Testis (tissue), 3 donors: ENCODE results near the gene POU3F1. TPM values are rescaled to one million over a fixed set of nuclear protein-coding genes. Genes with fewer than 3 reads are reported as not detected.
A peak's percentile ranks its signal among the peaks of the same experiment; 100 is the strongest.

ENCODE experiments used
- DNase-seq: peaks from one replicate; pipeline ENCODE4 v3.0.0-alpha.2; 2019
- H3K27ac ChIP-seq, 2 donors: fragments of 200-600 bp; sonication (generic); one replicate each; pipeline ENCODE4 v1.5.1; 2019
- H3K27me3 ChIP-seq: fragments of 200-600 bp; sonication (generic); one replicate; pipeline ENCODE4 v1.5.1; 2019
- H3K36me3 ChIP-seq: fragments of 200-600 bp; sonication (generic); one replicate; pipeline ENCODE4 v1.5.1; 2017; ENCODE audit warnings: low read depth; ENCODE audit errors: missing control alignments
- H3K4me1 ChIP-seq: fragments of 200-600 bp; sonication (generic); one replicate; pipeline ENCODE4 v1.5.1; 2019
- H3K4me3 ChIP-seq, 2 donors: fragments of 200-600 bp; sonication (generic); one replicate each; pipeline ENCODE4 v1.5.1; 2017 to 2019
- H3K9me3 ChIP-seq: fragments of 200-600 bp; sonication (generic); one replicate; pipeline ENCODE4 v1.5.1; 2017
- CTCF ChIP-seq, 3 experiments: fragments of 450-650 bp in 2 of 3; fragments of 200-600 bp in 1 of 3; sonication (generic) in 1 of 3; IDR thresholded peaks; one replicate each; pipeline ENCODE4 v1.5.1; 2016 to 2019; ENCODE audit warnings: antibody characterized with exemption in 3 of 3, mild to moderate bottlenecking in 2 of 3, moderate library complexity in 1 of 3
- POLR2A ChIP-seq: fragments of 450-650 bp; IDR thresholded peaks from one replicate; pipeline ENCODE4 v1.6.1; 2017; ENCODE audit warnings: antibody characterized with exemption, mild to moderate bottlenecking, moderate library complexity
- WGBS, 2 donors: methylation state at CpG; one replicate each; pipeline ENCODE4 v1.1.5; 2018; 5-methylcytosine and 5-hydroxymethylcytosine counted together
- intact Hi-C: fragments of 100-400 bp; cut with DNase I; formaldehyde crosslinking; loops from one replicate; pipeline ENCODE4 v1.15.1; 2023; ENCODE audit warnings: low total_unique reads
- polyA plus RNA-seq: library from polyadenylated mRNA; stranded (reverse); fragments of 350-450 nt; fragmentation: Illumina TruSeq; extraction: RNeasy Lipid Tissue Mini Kit (QIAGEN cat#74804); gene quantifications from one replicate; pipeline ENCODE4 v1.2.3, GENCODE V29; 2014; ENCODE audit warnings: low read depth, low replicate concordance; ENCODE audit not compliant: insufficient read depth
- total RNA-seq, 2 donors: library from RNA; depleted of rRNA; stranded (reverse); fragments of >200 nt; gene quantifications; one replicate each; pipeline ENCODE4 v1.2.3, GENCODE V29; 2016

POU3F1 gene
- total and polyA plus RNA-seq, 3 donors from 2014 or later: 1.6 to 6.8 (median 6.0) TPM

- H3K9me3 ChIP-seq: no peaks in the 10 kb centered on the region
- intact Hi-C loops: no loop called here
- no peak for TF ChIP-seq CTCF (IDR thresholded peaks at IDR 0.05)
- TF ChIP-seq POLR2A: no peak
- H3K27me3 ChIP-seq: no peaks in the 10 kb centered on the region
- DNase-seq: no peak
- H3K4me3 ChIP-seq: no peak overlapping the region
- H3K4me1 ChIP-seq: peaks cover 47% of the 10 kb centered on the region
- H3K27ac ChIP-seq: peak overlapping the region; percentile 55 to 77
- 74 to 82% methylated on average over 16 of the region's 16 CpGs for WGBS, 2 donors
- H3K36me3 ChIP-seq: no peaks in the 10 kb centered on the region
Measured at GRCh38 chr1:37998913-37999429, 47.6 kb downstream of the POU3F1 start.

GRCh38 chr1:37998089-37998808, 48.3 kb downstream of the POU3F1 start:
- H3K36me3 ChIP-seq: no peaks in the 10 kb centered on the region
- DNase-seq: no peak
- intact Hi-C loops: no loop called here
- H3K27me3 ChIP-seq: no peaks in the 10 kb centered on the region
- H3K4me3 ChIP-seq: no peak overlapping the region
- no peaks in the 10 kb centered on the region for H3K9me3 ChIP-seq
- TF ChIP-seq POLR2A (no peak), CTCF (IDR thresholded peaks at IDR 0.05) (no peak)
- 86 to 92% methylated on average over 9 of the region's 9 CpGs for WGBS, 2 donors
- no peak overlapping the region for H3K27ac ChIP-seq
- H3K4me1 ChIP-seq: peaks cover 41% of the 10 kb centered on the region

- 91 to 93% methylated on average over 19 to 25 of the region's 25 CpGs for WGBS, 2 donors
- no peaks in the 10 kb centered on the region for H3K36me3 ChIP-seq
- no peak overlapping the region for H3K4me3 ChIP-seq
- H3K27ac ChIP-seq: peak overlapping the region; percentile 37 to 83
- no peaks in the 10 kb centered on the region for H3K27me3 ChIP-seq
- H3K9me3 ChIP-seq: no peaks in the 10 kb centered on the region
- no peak for DNase-seq
- TF ChIP-seq POLR2A (no peak), CTCF (IDR thresholded peaks at IDR 0.05) (no peak)
- intact Hi-C loops: no loop called here
- H3K4me1 ChIP-seq: peaks cover 41% of the 10 kb centered on the region
Measured at GRCh38 chr1:37997256-37998088, 49.1 kb downstream of the POU3F1 start.

GRCh38 chr1:37995751-37996345, 50.7 kb downstream of the POU3F1 start:
- DNase-seq: peak; percentile 74
- WGBS, 2 donors: 3 to 9% methylated on average over 5 to 46 of the region's 46 CpGs

More at GRCh38 chr1:37995751-37996345, 50.7 kb downstream of the POU3F1 start:
- Histone ChIP-seq H3K36me3 (no peaks in the 10 kb centered on the region), H3K27me3 (no peaks in the 10 kb centered on the region), H3K4me3 (peak overlapping the region; percentile 42 to 57), H3K27ac (peak overlapping the region; percentile 75 to 83), H3K9me3 (no peaks in the 10 kb centered on the region), H3K4me1 (peaks cover 34% of the 10 kb centered on the region)
- intact Hi-C loops: no loop called here
- TF ChIP-seq POLR2A (no peak), CTCF (IDR thresholded peaks at IDR 0.05) (no peak)
